GM18508 (cell line): ENCODE measurements around the gene ITPR2.

ENCODE experiments used
- ATAC-seq: cut with Tn5 transposase; IDR thresholded peaks from one replicate; pipeline ENCODE4 v1.9.1; 2021; ENCODE audit warnings: moderate number of reproducible peaks; ENCODE audit not compliant: insufficient read depth, unreplicated experiment

ITPR2 gene

GRCh38 chr12:26295001-26295400, 538.0 kb downstream of the ITPR2 start:
- no peak for ATAC-seq

GRCh38 chr12:26293612-26294011, 539.4 kb downstream of the ITPR2 start:
- ATAC-seq, result no peak

- no peak for ATAC-seq
Observed at GRCh38 chr12:26292596-26292995, 540.4 kb downstream of the ITPR2 start.

- no peak for ATAC-seq
Observed at GRCh38 chr12:26290565-26290964, 542.4 kb downstream of the ITPR2 start.

- no peak for ATAC-seq
Observed at GRCh38 chr12:26287671-26288381, 545.2 kb downstream of the ITPR2 start.
